Measurements from ENCODE around the gene SH2D3C.

Gene SH2D3C

GRCh38 chr9:127716412-127716811 is 62.1 kb downstream of the SH2D3C start:
- no peak for DNase-seq

DNA sequence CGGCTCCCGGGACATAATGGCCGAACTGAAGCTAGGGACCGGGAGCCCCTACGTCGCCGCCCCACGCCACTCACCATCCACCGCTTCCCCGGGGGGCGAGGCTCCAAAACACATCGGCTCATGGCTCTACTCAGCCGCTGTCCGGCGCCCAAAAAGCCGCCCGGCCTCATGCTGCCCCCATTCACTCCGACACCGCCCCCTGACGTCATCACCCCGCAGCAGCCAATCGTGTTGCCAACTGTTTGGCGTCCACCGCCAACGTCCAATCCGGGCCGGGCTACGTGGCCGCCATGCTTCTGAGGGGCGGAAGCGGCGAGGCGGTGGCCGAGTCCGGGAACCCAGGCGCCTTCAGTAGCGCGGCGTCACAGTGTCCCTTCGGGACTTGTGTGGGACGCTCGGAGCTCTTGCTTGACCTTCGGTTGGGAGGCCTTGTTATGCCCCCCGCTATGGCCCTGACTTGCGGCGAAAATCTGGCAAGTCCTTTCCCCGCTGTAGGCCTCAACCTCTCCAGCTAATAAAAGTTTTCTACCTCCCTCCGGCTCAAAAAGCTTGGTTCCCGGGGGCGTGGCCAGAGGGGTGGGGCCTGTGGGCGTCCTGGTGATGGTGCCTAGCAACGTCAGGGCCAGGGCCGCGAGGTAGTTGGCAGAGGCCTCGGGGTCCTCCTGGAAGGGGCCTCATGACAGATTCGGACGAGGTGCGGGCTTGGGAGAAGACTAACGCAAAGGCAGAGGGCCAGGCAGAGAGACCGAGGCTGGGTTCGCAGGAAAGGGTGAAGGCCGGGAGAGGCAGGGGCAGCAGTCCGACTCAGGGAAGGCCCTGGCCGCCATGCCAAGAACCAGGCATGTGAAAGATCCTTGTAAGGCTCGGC is 62.8 kb downstream of the SH2D3C start, which contains the start of the genes PTRH1 and TTC16:
TSS of gene PTRH1 (minus strand) at position 194 of the 868 bp plus-strand sequence. CDS start at position 170, 24 bp downstream.
TSS of gene TTC16 (plus strand) at position 610 of the 868 bp plus-strand sequence. CDS start at position 677, 67 bp downstream.
- DNase-seq, result peak; percentile 91 to 96

- no peak for DNase-seq
Measured at GRCh38 chr9:127714951-127715469, 63.5 kb downstream of the SH2D3C start.

- DNase-seq, result no peak
Measured at GRCh38 chr9:127714020-127714750, 64.3 kb downstream of the SH2D3C start.

DNA sequence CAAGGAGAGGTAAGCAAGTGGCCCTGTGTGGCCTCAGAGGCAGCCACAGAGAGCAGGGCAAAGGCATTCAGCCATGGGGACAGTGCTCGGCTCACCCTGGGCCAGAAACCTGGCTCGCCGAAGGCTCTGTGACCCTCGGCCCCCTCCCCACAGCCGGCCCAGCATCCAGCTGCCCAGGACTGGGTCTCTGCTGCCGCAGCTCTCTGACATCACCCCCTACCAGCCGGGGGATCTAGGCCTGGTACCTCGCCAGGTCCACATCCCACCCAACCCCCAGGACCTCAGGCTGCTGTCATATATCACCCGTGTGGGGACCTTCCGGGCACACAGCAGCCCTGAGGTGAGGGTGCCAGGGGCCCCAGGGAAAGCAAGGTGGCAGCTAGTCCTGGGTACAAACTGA is 65.6 kb downstream of the SH2D3C start:
- DNase-seq, result no peak

- no peak for DNase-seq
Measured at GRCh38 chr9:127712371-127712770, 66.1 kb downstream of the SH2D3C start.

- DNase-seq, result no peak
Measured at GRCh38 chr9:127711831-127712274, 66.6 kb downstream of the SH2D3C start.

DNA sequence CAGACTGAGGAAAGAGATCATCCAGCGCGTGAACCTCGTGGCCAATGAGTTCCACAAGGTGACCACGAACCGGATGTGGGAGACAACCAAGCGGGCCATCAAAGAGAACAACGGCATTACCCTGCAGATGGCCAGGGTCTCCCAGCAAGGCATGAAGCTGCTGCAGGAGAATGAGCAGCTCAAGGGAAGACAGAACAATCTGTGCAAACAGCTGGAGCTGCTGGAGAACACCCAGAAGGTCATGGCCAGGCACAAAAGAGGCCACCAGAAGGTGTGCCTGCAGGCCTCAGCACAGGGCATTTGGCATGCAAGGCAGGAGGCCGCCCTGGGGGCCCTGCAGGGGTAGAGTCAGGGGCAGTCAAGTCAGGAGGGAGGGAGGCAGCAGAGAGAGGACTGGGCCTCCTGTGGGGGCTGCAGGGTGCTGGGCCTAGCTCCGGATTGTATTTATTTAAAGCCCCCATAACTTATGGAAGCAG is 67.2 kb downstream of the SH2D3C start:
- DNase-seq, result no peak

- no peak for DNase-seq
Measured at GRCh38 chr9:127710204-127710783, 68.2 kb downstream of the SH2D3C start.

DNA sequence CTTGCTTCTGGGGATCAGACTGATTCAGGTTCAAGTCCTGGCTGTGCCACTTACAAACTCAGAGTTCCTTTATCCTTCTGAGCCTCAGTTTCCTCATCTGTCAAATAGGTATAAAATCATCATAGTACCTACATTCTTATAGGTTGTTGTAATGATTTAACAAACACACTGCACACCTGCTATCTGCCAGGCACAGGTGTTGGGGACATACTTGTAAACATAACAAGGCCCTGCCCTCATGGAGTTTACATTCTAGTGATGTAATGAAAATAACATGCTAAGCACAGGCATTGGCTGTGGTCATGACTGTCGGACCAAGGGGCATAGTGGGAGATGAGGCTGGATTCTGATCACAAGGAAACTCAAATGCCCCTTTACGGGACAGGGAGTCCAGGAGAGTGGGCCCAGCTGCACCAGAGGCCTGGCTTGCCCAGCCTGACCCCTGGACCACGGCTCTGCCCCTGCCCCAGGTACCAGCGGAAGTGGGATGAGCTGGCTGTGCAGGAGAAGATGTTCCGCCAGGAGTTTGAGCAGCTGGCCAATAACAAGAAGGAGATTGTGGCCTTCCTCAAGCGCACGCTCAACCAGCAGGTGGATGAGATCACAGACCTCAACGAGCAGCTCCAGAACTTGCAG is 69.4 kb downstream of the SH2D3C start:
- DNase-seq, result no peak

DNA sequence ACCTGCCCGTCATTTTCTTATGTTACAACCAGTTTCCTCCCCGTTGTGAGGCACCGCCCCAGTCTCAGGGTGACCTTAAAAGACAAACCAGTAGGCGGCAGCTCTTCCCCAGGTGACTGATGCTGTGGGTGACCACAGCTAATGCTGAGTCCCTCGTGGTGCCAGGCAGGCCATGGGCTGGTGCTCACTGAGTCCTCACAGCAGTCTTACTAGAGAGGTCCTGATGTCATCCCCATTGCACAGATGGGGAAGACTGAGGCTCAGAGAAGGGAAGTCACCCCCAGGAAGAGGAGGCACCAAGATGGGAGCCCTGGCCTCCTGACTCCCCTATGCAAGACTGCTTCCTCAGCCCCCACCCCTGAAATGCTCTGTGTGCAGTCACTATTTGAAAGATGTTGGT is 70.7 kb downstream of the SH2D3C start:
- DNase-seq, result peak; percentile 35 to 54

GRCh38 chr9:127706836-127707241 is 71.6 kb downstream of the SH2D3C start, which contains the start of gene CFAP157:
Gene CFAP157 (plus strand): TSS chr9:127706988. CDS start chr9:127707032, 44 bp downstream.
- peak; percentile 44 to 55 for DNase-seq

DNA sequence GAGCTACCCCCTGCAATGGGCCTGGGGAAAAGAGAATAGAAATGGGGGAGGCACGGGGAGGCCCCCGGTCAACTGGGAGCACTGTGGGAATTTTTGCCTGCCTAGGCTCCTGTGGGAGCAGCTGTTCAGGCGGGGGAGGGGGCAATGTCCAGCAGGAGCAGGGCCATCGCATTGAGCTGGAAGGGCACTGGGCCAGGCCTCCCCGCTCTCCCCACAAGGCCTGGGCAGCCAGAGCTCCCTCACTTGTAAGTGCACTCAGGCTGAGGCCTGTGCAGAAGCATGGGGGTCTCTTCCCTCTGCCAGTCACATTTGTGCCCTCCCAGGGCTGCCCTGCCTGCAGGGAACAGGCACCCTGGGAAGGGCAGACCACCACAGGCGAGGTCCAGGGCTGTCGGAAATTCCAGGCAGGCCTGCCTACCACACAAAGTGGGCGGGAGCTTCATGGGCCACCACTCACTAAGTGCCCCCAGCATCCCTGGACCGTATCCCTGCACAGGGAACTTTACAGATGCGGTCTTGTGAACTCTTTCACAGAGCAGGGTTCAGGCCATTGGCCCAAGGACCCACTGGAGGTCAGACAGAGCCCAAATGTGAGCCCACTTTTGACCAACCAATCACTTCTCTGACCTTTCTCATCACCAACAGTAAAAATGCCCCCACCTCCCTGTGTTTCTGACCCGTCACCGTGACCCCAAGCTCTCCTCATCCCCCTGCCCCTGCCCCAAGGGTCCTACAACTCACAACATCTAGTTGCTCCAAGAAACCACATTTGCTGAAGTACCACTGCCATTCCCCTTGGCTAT is 72.7 kb downstream of the SH2D3C start:
- no peak for DNase-seq

GRCh38 chr9:127703289-127703946 is 75.0 kb downstream of the SH2D3C start:
- no peak for DNase-seq

DNA sequence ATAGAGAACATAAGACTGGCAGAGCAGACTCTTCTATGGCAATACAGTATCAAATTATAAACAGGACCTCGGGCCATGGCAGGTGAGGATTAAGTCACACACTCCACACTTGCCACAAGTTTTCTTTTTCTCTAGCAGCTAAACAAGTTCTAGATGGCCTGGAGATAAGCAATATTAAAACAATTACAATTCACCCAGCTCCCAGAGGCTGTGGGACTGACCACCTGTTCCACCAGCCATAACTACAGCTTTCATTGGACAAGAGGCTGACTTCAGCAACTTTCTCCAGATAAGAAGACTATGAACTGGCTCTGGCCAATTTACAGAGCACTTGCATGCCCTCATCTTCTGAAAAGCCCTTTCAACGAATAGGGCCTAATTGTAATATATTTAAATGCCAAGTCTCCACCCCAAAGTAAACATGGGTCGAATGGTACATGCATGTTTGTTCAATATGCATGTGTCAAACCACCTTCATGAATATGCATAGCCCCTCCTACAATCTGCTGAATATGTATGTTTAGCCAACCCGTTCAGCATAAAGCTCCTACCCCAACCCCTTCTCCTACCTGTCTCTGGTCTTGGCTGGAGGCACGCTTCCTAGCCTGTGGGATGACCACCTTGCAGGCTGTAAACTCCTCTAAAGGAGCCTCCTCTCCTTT is 77.7 kb downstream of the SH2D3C start:
- DNase-seq, result no peak

DNA sequence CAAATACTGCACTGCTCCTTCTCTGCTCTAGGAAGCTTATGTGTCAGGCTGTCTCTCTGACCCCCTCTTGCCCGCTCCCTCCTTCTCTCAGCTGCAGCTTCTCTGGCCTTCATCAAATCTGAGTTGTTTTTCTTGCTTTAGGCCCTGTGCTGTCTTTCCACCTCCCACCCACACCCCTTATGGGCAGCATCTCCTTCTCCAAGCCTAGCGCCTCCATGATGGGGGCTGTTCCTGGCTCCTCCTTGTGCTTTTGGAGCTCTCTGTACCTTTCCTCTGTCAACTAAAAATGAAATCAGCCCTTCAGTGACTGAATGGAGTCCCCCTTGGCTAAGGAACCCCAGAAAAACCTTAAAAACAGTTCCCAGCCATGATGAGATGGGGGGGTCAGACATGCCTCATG is 78.3 kb downstream of the SH2D3C start:
- DNase-seq, result no peak

DNA sequence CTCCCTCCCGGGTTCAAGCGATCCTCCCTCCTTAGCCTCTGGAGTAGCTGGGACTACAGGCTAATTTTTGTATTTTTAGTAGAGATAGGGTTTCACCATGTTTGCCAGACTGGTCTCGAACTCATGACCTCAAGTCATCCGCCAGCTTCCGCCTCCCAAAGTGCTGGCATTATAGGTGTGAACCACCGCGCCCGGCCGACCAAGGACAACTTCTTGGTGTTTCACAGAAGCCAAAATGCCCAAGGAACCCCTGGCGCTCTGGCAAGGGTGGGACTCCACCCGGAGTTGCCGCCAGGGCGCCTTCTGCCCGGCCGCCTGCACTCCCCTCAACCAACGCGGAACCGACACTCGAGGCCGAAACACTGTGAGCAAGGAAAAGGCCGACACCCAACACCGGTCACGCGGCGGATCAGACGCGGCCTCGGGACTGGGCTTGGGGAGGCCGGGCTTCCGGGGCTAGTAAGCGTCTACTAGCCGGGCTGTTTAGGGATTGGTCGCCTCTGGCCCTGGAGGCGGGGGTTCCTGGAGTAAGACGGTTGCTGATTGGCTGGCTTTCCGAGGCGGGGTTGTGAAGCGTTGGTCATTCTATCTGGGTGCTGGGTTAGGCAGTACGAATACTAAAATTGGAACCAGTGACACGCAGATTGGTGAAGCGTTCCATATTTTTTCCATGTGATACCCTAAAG is 79.3 kb downstream of the SH2D3C start:
- DNase-seq, result peak; percentile 97 to 98

DNA sequence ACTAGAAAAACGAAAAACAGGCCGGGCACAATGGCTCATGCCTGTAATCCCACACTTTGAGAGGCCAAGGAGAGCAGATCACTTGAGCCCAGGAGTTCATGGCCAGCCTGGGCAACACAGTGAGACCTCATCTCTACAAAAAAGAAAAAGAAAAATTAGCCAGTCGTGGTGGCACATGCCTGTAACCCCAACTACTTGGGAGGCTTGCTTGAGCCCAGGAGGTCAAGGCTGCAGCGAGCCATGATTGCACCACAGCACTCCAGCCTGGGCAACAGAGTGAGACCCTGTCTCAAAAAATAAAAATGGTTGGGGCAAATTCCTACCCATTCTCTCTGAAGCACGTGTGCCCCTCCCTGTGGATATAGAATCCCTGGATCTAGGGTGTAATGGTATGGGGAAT is 80.1 kb downstream of the SH2D3C start:
- no peak for DNase-seq

DNA sequence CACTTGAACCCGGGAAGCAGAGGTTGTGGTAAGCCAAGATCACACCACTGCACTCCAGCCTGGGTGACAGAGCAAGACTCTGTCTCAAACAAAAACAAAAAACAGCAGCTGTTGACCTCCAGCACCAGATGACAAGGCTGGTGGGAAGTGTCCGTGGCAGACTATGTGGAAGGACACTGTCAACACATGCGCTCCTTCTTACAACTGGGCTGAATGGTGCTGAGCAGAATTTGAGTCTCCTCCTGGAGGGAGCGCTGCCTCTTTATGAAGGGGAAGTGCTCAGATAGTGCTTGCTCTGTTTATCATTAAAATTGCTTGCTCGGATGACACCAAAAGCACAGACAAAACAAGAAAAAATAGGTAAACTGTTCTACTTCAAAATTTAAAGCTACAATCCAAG is 80.9 kb downstream of the SH2D3C start:
- DNase-seq, result no peak

All from SHP77 (cell line).